HG02870 (cell line): ENCODE results near the gene ZC3H11A.
"Not testable (repeated sequence)": the region's sequence is repeated elsewhere in the genome, so short reads cannot be mapped to it uniquely, and the experiment has no call there.

Experiments
- ATAC-seq: cut with Tn5 transposase; IDR thresholded peaks from one replicate; pipeline ENCODE4 v1.9.1; 2021; ENCODE audit warnings: mild to moderate bottlenecking, moderate library complexity; ENCODE audit not compliant: unreplicated experiment

The ZC3H11A gene

DNA sequence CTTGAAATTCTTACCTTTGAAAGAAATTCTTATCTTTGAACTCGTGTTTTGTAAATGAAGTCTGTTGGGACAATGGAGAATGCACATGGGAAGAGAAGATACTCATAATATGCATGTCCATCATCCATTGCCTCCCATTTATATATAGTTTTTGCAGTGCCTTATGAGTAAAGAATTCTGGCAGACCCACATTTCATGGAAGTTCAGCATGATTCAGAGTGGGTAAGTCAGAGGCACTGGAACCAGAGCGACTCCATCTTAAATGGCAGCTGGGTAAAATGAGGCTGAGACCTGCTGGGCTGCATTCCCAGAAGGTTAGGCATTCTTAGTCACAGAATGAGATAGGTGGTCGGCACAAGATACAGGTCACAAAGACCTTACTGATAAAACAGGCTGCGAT is 16.6 kb upstream of the ZC3H11A start:
- ATAC-seq: no peak

DNA sequence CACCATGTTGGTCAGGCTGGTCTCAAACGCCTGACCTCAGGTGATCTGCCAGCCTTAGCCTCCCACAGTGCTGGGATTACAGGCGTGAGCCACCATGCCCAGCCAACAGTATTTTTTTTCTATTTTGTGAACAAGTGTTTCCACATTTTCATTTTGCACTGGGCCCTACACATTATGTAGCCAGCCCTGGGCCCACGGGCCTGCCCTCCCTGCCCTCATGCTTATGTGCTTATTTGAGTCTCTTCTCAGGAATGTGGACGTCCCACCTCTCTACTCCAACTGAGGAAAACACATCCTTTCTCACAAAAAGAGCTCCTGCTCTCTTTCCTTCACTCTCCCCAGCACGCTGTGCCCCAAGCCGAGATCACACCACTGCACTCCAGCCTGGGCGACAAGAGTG is 13.5 kb upstream of the ZC3H11A start:
- ATAC-seq: no peak

DNA sequence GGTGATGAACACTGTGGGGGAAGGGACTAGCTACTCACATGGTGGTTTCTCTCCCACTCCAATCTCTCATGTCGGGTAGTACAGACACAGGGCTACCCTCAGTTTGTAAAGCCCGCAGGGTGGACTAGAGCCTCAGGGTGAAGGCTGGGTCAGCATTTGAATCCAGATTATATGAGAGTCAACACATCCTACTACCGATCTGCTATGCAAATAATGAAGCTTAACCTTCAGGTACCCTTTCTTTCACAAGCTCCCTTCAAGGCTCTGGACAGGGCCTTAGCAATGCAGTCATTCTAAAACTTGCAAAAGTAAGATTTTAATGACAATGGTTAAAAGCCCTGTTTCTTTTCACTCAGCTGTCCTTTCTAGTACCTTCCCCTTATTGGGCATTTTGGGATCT is 5.5 kb upstream of the ZC3H11A start:
- ATAC-seq: no peak

DNA sequence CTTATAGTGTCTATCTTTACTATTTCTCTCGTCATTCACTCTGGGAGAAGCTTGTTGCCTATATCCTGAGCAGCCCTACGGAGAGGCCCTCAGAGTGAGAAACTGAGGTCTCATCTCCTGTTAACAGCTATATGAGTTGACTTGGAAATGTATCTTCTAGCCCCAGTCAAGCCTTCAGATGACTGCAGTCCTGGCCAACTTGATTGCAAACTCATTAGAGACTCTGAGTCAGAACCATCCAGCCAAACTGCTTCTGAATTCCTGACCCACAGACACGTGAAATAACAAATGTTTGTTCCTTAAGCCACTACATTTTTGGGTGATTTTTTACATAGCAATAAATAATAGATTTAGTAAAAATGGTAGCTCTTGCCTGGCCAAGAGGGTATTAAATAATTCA is 3.9 kb upstream of the ZC3H11A start:
- ATAC-seq: no peak

DNA sequence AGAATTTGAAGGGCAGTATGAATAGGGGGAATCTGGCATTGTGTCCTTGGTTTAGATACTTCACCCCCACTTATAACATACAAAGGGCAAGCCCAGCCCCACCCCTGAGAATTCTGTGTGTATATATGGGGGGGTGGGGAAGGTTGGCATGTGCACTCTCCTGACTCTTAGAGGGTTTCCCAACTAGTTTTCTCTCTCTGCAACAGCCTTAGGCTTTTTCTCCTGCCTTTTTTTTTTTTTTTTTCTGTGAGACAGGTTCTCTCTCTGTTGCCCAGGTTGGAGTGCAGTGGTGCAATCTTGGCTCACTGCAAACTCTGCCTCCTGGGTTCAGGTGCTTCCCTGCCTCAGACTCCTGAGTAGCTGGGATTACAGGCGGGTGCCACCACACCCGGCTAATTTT is 2.9 kb upstream of the ZC3H11A start:
- ATAC-seq: no peak

DNA sequence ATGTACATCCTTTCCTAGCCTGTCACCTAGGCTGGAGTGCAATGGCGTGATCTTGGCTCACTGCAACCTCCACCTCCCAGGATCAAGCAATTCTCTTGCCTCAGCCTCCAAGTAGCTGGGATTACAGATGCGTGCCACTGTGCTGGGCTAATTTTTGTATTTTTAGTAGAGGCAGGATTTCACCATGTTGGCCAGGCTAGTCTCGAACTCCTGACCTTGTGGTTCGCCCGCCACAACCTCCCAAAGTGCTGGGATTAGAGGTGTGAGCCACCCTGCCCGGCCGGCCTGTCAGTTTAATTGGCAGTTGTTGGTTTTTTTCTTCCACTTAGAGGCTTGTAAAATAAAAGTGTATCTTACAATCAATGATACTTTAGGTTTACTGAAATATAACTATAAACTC is 1.9 kb upstream of the ZC3H11A start:
- not testable (repeated sequence) for ATAC-seq

DNA sequence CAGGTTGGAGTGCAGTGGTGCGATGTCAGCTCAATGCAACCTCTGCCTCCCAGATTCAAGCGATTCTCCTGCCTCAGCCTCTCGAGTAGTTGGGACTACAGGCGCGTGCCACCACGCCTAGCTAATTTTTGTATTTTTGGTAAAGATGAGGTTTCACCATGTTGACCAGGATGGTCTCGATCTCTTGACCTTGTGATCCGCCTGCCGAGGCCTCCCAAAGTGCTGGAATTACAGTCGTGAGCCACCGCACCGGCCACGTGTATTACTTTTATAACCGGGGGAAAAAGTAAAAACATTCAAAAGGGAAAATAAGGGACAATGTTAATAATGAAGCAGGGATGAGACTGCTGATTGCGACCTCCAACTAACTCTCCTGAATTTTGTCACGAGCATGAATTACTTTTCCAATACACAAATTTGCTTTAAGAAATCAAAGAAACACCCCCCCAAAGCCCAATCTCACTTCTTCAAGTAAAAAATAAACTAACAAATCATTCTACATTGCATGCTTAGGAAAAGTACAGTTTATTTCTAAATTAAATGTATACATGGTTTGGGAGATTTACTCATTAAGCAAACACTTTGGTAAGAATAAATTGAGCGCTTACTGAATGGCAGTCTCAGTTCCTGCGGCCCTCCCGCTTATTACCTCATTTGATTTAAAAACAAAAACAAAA is 521 bp upstream of the ZC3H11A start:
- ATAC-seq: no peak

DNA sequence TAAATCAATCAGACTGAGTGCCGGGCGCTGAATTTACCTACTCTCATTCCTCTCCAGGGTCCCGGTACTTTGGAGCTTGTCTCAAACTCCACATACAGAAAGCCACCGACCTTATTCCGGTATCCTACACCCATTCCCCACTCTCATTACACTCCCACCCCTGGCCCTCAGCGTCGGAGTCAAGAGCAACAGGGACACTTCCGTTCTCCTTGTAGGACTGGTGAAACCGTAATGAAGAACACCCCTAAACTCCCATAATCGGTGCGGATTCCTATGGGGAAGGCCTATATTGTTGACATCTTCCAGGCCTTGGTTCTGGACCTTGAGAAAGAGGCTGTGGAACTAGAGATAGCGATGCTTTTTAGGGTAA is 798 bp downstream of the ZC3H11A start:
- no peak for ATAC-seq

DNA sequence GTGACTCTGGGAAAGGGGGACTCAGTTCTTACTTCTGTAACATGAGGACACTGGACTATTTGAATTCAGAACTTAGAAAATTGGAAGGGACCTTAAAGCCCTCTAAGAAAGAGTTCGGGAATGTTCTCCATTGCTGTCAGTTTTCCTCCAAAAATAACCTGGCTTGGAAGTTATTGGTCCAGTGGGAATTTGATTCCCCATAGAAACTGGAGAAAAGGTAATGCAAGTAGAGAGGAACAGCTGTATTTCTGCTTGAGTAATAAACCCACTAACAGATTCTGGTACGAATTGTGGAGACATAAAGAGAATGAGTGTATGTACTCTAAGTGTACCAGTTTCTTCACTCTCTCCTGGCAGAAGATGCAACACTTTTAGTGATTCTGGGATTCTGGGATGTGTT is 1.8 kb downstream of the ZC3H11A start:
- ATAC-seq: no peak

DNA sequence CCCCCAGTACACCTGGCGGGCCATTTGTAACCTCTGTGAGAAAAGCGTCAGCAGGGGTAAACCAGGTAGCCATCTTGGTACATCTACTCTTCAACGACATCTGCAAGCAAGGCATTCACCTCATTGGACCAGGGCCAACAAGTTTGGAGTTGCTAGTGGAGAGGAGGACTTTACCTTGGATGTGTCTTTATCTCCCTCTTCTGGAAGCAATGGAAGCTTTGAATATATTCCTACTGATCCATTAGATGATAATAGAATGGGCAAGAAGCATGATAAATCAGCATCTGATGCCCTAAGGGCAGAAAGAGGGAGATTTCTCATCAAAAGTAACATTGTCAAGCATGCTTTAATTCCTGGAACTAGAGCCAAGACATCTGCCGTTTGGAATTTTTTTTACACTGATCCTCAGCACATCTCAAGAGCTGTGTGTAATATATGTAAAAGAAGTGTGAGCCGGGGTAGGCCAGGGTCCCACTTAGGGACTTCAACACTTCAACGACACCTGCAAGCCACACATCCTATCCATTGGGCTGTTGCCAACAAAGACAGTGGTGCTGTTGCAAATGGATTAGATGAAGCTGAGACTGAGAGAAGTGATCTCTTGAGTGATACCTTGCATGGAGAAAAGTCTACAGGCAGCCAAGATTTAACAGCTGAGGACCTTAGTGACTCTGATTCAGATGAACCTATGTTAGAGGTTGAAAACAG is 2.7 kb downstream of the ZC3H11A start:
- no peak for ATAC-seq

DNA sequence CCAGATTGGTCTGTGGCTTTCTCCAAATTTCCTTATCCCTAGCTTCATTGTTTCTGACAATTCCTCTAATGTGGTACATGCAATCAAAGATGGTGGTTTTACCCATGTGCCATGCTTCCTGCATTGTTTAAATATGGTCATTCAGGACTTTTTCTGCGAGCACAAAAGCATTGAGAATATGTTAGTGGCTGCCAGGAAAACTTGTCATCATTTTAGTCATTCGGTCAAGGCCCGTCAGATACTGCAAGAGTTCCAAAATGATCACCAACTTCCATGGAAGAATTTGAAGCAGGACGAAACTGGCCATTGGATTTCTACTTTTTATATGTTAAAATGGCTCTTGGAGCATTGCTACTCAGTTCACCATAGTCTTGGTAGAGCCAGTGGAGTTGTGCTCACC is 3.7 kb downstream of the ZC3H11A start:
- no peak for ATAC-seq

DNA sequence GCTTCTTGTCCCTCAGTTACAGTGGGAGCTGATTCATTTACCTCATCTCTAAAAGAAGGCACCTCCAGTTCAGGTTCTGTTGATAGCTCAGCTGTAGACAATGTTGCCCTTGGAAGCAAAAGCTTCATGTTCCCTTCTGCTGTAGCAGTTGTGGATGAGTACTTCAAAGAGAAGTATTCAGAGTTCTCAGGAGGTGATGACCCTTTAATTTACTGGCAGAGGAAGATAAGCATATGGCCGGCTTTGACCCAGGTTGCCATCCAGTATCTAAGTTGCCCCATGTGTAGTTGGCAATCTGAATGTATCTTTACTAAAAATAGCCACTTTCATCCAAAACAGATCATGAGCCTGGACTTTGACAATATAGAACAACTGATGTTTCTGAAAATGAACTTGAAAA is 4.5 kb downstream of the ZC3H11A start:
- no peak for ATAC-seq

DNA sequence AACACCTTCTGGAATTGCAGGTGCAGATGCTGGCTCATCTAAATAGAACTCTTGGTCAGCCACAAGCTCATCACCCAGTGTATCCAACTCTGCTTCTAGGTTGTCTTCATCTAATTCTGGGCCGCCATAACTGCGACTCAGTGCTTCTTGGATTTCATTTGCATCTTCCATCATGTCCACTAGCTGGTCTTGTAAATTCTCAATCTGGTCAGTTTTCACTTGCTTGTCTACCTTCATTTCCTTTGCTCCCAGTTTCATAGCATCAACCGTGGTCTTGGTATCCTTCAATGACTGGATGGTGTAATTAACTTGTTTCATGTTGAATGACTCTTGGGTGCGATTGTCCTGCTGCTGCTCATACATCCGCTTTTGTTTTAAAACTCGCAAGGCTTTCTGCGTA is 10.3 kb downstream of the ZC3H11A start:
- ATAC-seq: no peak

DNA sequence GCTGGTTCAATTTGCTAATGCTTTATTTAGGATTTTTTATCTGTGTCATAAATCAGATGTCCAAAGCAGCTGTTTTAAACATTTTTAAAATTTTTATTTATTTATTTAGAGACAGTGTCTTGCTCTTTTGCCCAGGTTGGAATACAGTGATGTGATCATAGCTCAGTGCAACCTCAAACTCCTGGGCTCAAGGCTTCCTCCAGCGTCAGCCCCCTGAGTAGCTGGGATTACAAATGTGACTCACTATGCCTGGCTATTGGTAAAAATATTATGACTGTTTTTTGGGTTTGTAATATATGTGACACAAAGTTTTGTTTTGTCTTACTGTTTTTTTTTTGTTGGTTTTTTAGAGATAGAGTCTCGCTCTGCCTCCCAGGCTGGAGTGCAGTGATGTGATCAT is 11.8 kb downstream of the ZC3H11A start:
- ATAC-seq: no peak

DNA sequence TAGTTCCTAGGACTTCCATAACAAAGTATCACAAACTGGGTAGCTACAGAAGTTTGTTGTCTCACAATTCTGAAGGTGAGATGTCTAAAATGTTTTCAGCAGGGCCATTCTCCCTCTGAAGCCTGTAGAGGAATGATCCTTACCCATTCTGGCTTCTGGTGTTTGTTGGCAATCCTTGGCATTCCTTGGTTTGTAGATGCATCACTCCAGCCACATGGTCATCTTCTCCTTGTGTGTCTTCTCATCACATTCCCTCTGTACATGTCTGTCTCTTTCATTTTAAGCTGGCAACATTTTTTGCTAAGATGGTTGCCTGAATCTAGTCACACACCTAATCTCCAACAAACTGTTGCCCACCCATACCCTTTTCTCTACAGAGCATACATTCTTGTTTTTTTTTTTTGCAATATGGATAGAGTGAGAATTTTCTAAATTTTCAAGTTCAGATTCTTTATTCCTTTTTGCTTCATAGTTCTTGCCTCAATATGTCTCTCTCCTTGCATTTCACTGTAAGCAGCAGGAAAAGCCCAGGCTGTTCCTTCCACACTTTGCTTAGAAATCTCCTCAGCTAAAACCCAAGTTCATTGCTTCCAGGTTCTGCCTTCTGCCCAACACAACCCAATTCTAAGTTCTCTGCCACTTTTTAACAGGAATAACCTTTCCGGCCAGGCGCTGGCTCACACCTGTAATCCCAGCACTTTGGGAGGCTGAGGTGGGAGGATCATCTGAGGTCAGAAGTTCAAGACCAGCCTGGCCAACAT is 18.3 kb downstream of the ZC3H11A start:
- no peak for ATAC-seq

DNA sequence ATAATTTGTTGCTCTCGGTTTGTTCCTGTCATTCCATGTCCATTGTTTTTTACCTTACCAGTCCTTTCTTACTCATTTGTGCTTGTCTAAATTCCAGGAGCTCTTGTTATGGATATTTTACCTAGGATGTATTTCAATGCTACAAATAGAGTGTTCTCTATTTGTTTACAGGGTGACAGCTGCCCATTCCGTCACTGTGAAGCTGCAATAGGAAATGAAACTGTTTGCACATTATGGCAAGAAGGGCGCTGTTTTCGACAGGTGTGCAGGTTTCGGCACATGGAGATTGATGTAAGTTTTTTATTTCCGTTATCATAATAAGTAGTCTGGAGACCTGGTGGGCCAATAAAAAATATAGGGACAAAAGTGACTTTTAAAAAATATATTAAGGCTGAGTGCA is 23.0 kb downstream of the ZC3H11A start:
- ATAC-seq: no peak

DNA sequence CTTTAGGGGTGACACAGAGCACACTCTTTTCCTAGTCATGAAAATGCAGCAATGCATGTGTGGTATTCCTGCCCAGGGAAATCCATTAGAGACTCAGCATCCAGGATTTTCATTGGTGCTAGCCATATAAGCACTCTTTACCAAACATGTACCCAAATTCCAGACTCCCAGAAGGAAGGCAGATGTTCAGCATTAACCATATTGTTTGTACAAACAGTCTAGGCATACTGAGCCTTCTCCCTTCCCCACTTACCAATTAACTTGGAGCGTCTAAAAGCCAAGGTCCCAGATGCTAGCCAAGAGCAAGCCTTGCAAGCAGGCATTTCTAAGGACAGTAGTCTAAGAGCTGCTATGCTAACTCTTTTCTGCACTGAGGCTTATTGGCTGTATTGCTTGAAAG is 27.9 kb downstream of the ZC3H11A start:
- ATAC-seq: no peak

DNA sequence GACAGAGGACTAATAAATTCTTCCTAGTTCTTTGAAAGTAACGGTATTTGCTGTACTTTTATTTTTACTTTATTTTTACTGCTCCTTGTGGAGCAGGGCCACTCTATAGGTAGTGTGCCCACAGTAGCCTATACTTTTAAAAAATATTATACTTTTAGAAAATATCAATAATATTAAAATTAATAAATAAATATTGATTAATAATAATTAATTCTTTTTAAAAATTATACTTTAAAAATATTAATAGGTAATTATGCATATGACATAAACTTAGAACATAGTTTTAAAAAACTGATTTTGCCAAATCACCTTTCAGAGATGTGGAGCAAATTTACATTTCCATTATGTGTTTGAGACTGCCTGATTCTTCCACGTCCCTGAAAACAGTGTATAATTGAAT is 30.8 kb downstream of the ZC3H11A start:
- no peak for ATAC-seq

DNA sequence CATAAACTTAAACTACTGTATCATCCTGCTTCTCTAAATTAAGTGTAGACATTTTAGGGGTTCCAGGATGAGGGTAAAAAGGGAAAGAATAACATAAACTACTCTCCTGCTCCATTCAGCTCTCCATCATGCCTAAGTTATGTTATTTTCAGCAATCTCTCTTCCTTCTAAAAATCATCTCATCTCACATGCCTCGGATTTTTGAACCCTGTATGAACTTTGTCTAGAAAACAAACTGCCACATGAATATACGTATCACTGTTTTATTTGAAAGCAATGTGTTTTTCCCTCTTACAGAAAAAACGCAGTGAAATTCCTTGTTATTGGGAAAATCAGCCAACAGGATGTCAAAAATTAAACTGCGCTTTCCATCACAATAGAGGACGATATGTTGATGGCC is 32.6 kb downstream of the ZC3H11A start:
- ATAC-seq: no peak

DNA sequence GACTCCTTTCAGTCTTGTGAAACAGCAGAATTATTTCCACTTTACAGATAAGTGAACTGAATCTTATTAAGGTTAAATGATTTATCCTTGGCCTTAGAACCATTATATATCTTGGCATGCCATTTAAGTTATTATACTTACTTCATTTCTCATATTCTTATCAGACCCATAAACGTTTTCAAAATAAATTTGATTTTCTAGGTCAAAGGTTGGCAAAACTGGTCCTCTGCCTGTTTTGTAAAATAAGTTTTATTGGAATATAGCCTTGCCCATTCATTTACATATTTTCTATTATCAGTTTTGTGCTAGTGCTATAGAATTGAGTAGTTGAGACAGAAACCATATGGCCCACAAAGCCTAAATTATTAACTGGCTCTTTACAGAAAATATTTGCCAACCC is 33.1 kb downstream of the ZC3H11A start:
- ATAC-seq: no peak

DNA sequence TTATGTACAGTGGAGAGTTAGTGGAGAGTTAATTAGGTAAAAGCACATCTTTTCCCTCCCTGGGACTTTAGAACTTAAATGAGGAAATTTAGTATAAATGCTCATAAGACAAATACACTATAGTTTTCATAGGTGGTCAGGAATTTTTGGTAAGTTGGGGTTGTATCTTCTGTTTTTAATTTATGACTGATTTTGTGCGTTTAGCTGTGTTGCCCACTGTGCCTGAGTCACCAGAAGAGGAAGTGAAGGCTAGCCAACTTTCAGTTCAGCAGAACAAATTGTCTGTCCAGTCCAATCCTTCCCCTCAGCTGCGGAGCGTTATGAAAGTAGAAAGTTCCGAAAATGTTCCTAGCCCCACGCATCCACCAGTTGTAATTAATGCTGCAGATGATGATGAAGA is 33.8 kb downstream of the ZC3H11A start:
- not testable (repeated sequence) for ATAC-seq

DNA sequence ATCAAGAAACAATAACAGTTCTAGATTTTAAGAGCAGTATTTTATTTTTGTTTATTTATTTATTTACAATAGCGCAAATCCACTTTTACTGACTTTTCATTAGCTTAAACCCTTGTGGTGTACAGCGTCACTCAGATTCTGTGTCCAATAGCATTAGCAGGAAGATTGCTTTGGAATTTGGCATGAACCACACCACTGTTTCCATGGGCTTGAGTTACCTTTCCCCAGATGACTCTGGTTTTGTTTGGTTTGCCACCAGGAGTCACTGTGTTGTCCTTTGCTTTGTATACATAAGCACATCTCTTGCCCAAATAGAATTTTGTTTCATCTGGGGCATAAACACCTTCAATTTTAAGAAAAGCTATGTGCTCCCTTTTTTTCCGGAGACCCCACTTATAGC is 40.1 kb downstream of the ZC3H11A start:
- no peak for ATAC-seq
